Type B pancreatic cell (in vitro differentiated cells): Measurements from ENCODE around the gene CERS6. TPM values are rescaled to one million over a fixed set of nuclear protein-coding genes. Genes with fewer than 3 reads are reported as not detected.

Source experiments
- DNase-seq: peaks from one replicate; pipeline ENCODE4 v3.0.0; 2021; ENCODE audit warnings: mixed read lengths; ENCODE audit not compliant: unreplicated experiment; ENCODE audit errors: extremely low spot score
- H3K27ac Mint-ChIP-seq: 2 replicates; pipeline ENCODE4 v1.8.0; 2021; ENCODE audit warnings: mild to moderate bottlenecking, mixed read lengths
- H3K27me3 Mint-ChIP-seq: 2 replicates; pipeline ENCODE4 v1.8.0; 2021; ENCODE audit warnings: mixed read lengths
- H3K36me3 Mint-ChIP-seq: 2 replicates; pipeline ENCODE4 v1.8.0; 2021; ENCODE audit warnings: mixed read lengths
- H3K4me1 Mint-ChIP-seq: one replicate; pipeline ENCODE4 v1.8.0; 2021; ENCODE audit warnings: mixed read lengths; ENCODE audit not compliant: unreplicated experiment
- H3K4me3 Mint-ChIP-seq: 2 replicates; pipeline ENCODE4 v1.8.0; 2021; ENCODE audit warnings: mild to moderate bottlenecking, mixed read lengths
- H3K9me3 Mint-ChIP-seq: 2 replicates; pipeline ENCODE4 v1.8.0; 2021; ENCODE audit warnings: mixed read lengths
- CTCF ChIP-seq: fragments of 200-600 bp; sonication (generic); conservative IDR thresholded peaks from 2 replicates; pipeline ENCODE4 v1.5.0; 2021; ENCODE audit warnings: antibody characterized with exemption, mild to moderate bottlenecking
- total RNA-seq: library from RNA; stranded (reverse); gene quantifications from 2 replicates; pipeline ENCODE4 v1.2.1, GENCODE V29; 2021; ENCODE audit warnings: low replicate concordance

The CERS6 gene
- total RNA-seq, 1 donor from 2014 or later, result 43.0 TPM

GRCh38 chr2:168678153-168678853 is 222.2 kb downstream of the CERS6 start:
- H3K27ac Mint-ChIP-seq, result no peak overlapping the region
- no peak overlapping the region for H3K4me3 Mint-ChIP-seq
- peaks cover 9% of the 10 kb centered on the region for H3K4me1 Mint-ChIP-seq
- H3K27me3 Mint-ChIP-seq, result no peaks in the 10 kb centered on the region
- TF ChIP-seq CTCF, result no peak
- H3K36me3 Mint-ChIP-seq, result peaks cover 12% of the 10 kb centered on the region
- no peaks in the 10 kb centered on the region for H3K9me3 Mint-ChIP-seq
- no peak for DNase-seq

GRCh38 chr2:168679081-168679480 is 223.0 kb downstream of the CERS6 start:
- peaks cover 12% of the 10 kb centered on the region for H3K36me3 Mint-ChIP-seq

GRCh38 chr2:168679741-168680310 is 223.8 kb downstream of the CERS6 start:
- H3K27me3 Mint-ChIP-seq, result no peaks in the 10 kb centered on the region
- peaks cover 9% of the 10 kb centered on the region for H3K4me1 Mint-ChIP-seq
- H3K36me3 Mint-ChIP-seq, result peaks cover 12% of the 10 kb centered on the region
- no peak for DNase-seq
- H3K9me3 Mint-ChIP-seq, result no peaks in the 10 kb centered on the region
- no peak for TF ChIP-seq CTCF
- no peak overlapping the region for H3K27ac Mint-ChIP-seq
- H3K4me3 Mint-ChIP-seq, result no peak overlapping the region

More at GRCh38 chr2:168679081-168679480, 223.0 kb downstream of the CERS6 start:
- DNase-seq, result no peak
- Mint-ChIP-seq H3K4me3 (no peak overlapping the region), H3K27me3 (no peaks in the 10 kb centered on the region), H3K4me1 (peaks cover 9% of the 10 kb centered on the region), H3K27ac (no peak overlapping the region), H3K9me3 (no peaks in the 10 kb centered on the region)
- TF ChIP-seq CTCF, result no peak

- DNase-seq, result no peak
- Mint-ChIP-seq H3K27ac (no peak overlapping the region), H3K9me3 (no peaks in the 10 kb centered on the region), H3K4me1 (peaks cover 31% of the 10 kb centered on the region), H3K27me3 (no peaks in the 10 kb centered on the region), H3K4me3 (no peak overlapping the region), H3K36me3 (no peaks in the 10 kb centered on the region)
- no peak for TF ChIP-seq CTCF
Observed at GRCh38 chr2:168683996-168684395, 227.9 kb downstream of the CERS6 start.

GRCh38 chr2:168684921-168685599 is 229.0 kb downstream of the CERS6 start:
- Mint-ChIP-seq H3K4me3 (no peak overlapping the region), H3K27me3 (no peaks in the 10 kb centered on the region), H3K9me3 (no peaks in the 10 kb centered on the region), H3K36me3 (no peaks in the 10 kb centered on the region), H3K4me1 (peaks cover 33% of the 10 kb centered on the region), H3K27ac (no peak overlapping the region)
- TF ChIP-seq CTCF, result no peak
- no peak for DNase-seq
